CD1c-positive myeloid dendritic cell (primary cell): Measurements from ENCODE around the gene ZNF675.
"Not testable (repeated sequence)": the region's sequence is repeated elsewhere in the genome, so short reads cannot be mapped to it uniquely, and the experiment has no call there.

Experiments used
- DNase-seq: peaks from one replicate; pipeline ENCODE4 v3.0.0-alpha.2; 2016; ENCODE audit errors: extremely low spot score

The ZNF675 gene

GRCh38 chr19:23686621-23687423, at the start of gene ZNF675:
Gene ZNF675, minus strand, starts transcription at chr19:23687212. Its CDS starts 179 bp downstream, at chr19:23687033.
- DNase-seq: peak; percentile 95

DNA sequence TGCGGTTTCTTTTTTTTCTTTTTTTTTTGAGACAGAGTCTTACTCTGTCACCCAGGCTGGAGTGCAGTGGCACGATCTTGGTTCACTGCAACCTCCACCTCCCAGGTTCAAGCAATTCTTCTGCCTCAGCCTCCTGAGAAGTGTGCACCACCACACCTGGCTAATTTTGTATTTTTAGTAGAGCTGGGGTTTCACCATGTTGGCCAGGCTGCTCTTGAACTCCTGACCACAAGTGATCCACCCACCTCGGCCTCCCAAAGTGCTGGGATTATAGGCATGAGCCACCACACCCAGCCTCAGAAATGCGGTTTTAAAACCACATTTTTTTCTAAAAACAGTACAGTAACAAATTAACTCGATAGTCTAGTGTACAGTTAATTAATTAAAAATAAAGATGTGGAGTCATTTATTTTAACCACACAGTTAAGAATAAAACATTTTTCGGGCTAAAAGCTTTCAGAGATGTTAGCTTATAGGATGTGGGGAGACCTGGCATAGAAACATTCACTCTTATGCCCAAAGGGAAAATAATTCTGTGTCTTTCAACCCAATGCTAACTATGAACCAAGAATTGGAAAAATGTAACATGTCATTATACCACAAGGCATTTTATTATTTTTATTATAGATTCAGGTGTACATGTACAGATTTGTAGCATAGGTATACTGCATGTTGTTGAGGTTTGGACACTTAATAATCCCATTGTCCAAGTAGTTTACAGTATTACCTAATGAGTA, 43.9 kb upstream of the ZNF675 start:
- not testable (repeated sequence) for DNase-seq

DNA sequence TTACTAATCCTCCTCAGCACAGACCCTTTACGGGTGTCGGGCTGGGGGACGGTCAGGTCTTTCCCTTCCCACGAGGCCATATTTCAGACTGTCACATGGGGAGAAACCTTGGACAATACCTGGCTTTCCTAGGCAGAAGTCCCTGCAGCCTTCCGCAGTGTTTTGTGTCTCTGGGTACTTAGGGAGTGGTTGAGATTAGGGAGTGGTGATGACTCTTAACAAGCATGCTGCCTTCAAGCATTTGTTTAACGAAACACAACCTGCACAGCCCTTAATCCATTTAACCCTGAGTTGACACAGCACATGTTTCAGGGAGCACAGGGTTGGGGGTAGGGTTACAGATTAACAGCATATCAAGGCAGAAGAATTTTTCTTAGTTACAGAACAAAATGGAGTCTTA, 37.1 kb upstream of the ZNF675 start:
- DNase-seq: not testable (repeated sequence)

DNA sequence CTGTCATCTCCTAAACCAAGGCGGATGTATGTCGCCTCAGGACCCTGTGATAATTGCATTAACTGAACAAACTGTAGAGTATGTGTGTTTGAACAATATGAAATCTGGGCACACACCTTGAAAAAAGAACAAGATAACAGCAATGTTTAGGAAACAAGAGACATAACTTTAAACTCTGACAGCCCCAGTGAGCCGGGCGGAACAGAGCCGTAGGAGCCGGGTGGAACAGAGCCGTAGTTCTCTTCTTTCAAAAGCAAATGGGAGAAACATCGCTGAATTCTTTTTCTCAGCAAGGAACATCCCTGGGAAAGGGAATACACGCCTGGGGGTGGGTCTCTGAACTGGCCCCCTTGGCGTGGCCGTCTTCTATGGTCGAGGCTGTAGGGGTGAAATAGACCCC, 31.8 kb upstream of the ZNF675 start:
- no peak for DNase-seq

GRCh38 chr19:23716792-23717191, 29.8 kb upstream of the ZNF675 start:
- no peak for DNase-seq

DNA sequence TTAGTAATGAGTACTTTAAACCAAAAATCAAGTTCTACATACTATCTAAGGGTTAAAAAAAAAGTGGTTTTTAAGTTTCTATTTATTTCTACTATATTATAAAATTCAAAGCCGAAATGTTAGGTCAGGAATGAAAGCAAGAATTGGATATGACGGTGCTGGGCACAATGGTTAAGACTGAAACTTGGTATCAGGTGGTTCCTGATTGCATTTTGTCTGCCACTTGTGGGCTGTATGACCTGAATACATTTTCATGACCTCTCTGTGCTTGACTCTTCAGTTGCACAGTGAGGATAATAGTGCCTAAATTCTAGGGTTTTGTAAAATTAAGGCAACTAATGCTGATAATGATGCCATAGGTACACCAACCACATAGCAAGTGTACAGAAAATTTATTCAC, 22.3 kb upstream of the ZNF675 start:
- no peak for DNase-seq

DNA sequence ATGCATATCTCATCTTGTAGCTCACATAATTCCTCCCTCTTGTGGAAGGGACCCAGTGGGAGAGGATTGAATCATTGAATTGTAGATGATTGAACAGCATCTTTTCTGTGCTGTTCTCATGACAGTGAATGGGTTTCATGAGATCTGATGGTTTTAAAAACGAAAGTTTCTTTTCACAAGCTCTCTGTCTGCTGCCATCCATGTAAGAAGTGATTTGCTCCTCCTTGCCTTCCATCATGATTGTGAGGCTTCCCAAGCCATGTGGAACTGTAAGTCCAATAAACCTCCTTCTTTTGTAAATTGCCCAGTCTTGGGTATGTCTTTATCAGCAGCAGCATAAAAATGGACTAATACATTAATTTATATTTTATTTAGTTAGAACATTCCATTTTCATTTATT, 19.6 kb upstream of the ZNF675 start:
- DNase-seq: no peak

- DNase-seq: no peak
These were observed 12.5 kb upstream of the ZNF675 start for GRCh38 chr19:23699521-23699860.

- DNase-seq: no peak
These were observed 11.9 kb upstream of the ZNF675 start for GRCh38 chr19:23698711-23699520.

DNA sequence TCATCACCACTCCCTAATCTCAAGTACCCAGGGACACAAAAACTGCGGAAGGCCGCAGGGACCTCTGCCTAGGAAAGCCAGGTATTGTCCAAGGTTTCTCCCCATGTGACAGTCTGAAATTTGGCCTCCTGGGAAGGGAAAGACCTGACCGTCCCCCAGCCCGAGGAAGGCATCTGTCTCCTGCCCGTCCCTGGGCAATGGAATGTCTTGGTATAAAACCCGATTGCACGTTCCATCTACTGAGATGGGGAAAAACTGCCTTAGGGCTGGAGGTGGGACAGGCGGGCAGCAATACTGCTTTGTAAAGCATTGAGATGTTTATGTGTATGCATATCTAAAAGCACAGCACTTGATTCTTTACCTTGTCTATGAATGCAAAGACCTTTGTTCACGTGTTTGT, 5.9 kb upstream of the ZNF675 start:
- DNase-seq: not testable (repeated sequence)

- no peak for DNase-seq
These were observed 13.9 kb downstream of the ZNF675 start for GRCh38 chr19:23673132-23673531.

GRCh38 chr19:23668606-23669005, 18.4 kb downstream of the ZNF675 start:
- not testable (repeated sequence) for DNase-seq

- DNase-seq: no peak
These were observed 21.2 kb downstream of the ZNF675 start for GRCh38 chr19:23665651-23666410.

DNA sequence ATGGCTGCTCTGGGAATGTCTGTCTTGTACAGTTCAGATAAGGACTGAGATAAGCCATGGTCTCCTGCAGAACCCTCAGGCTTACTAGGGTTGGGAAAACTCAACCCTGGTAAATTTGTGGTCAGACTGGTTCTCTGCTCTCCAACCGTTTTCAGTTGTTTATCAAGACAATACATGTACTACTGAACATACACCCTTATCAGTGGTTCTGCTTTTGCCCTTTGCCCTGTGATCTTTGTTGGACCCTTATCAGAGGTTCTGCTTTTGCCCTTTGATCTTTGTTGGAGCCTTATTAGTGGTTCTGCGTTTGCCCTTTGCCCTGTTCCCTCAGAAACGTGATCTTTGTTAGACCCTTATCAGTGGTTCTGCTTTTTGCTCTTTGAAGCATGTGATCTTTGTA, 37.2 kb downstream of the ZNF675 start:
- DNase-seq: not testable (repeated sequence)
